Measurements from ENCODE around the gene ASCL3.
A peak's percentile ranks its signal among the peaks of the same experiment; 100 is the strongest.
"Not testable (repeated sequence)": the region's sequence is repeated elsewhere in the genome, so short reads cannot be mapped to it uniquely, and the experiment has no call there.

ASCL3 gene

DNA sequence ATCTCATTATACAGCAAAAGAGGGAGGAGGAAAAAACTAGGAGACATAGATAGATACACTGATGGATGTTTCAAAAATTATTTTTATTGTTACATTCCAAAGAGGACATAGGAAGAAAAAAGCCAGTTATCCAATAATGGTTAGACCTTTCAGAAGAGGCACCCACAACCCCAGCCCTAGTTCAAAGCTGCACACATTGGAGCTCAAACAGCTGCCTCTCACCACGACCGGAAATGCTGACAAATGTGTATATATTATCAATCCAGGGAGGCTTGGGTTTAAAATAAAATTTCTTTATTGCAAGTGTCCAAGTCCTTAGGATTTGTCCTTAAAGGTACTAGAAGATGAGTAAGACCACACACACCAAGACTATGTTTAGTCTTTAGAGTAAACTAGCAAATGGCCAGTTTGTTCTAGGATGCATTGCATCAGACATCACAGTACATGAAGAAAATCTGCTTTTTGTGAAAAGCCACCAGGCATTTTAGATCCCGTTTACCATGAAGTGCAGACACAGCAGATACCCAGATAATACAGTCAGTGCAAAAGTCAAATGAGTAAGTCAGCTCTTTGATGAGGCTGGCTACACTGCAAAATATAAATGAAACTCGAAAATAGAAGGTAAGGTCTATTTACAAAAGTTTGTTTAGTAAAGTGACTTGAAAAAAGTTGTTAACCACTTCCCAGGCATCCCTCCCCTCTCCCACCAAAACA is 4.6 kb upstream of the ASCL3 start:
- no peak for DNase-seq (ENCODE audit: low read depth)

DNA sequence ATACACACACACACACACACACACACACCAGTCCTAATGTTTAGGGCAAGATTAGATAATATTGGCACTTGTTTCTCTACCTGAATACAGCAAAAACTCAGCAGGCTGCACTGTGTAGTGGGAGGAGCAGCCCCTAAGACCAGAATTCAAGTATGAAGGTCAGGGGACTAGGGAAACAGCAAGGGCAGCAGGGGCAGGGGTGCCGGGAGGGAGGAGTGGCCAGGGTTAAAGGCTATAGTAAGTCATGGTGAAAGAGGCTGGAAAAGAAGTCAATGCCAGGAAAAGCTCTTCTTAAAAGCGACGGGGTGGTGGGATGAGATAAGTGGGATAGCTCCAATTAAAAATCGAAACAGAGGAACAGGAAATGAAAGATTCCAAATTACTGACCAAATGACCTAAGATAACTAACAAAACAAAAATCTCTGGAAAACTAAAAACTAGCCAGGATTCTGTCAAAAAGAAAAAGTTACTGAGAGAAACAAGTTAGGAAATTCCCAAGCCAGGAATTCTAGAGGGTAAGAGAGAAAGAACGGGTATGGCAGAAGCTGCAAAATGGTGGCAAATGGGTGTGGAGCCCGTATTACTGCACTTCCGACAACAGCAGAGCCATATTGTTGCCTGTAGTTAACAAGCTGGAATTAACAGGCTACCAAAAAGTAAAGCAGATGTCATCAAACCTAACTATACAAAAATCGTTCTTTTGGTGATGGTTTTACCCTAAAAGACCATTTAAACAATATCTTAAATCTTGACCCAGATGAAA is 1.3 kb downstream of the ASCL3 start:
- DNase-seq (ENCODE audit: low read depth): no peak

DNA sequence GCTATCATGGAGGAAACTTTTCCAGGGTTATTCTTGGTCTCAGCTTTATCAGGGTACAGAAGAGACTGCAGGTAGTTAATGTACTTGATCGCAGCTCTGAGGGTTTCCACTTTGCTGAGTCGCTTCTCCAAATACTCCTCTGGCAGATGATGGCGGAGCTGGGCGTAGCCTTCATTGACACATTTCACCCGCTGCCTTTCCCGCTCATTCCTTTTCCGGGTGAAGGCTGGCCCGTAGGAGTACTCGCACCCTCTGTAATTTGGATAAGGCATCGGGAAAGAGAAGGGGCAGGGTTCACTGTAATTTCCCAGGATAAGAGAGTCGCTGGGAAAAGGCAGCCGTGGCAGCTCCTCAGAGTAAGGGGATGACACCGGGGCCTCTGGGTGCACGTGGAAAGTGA is 5.2 kb downstream of the ASCL3 start:
- DNase-seq (ENCODE audit: low read depth): no peak

DNA sequence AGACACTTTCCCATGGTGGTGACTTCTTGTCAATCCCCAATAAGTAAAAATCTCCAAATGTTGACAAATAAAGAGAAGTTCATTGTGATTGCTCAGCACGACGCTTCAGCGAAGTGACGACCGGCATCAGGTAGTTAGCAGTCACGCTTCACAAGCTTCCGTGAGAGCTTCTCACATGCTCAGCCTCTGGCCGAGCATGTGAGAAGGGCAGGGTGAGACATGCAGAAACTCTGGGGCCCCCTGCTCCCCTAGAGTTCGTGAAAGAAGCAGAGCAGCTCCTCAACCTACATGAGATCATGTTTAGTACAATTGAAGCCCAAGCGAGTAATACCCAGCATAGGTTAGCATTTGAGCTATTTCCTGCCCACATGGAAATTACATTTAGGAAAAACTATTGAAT is 5.7 kb downstream of the ASCL3 start:
- DNase-seq (ENCODE audit: low read depth): no peak

DNA sequence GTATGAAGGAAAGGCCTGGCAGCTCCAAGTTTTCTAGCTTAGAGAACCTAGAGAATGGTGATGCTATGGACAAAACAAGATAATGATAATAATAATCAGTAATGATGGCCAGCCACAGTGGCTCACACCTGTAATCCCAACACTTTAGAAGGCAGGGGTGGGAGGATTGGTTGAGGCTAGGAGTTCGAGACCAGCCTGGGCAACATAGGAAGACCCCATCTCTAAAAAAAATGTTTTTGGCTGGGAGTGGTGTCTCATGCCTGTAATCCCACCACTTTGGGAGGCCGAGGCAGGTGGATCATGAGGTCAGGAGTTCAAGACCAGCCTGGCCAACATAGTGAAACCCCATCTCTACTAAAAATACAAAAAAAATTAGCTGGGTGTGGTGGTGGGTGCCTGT is 7.0 kb downstream of the ASCL3 start:
- DNase-seq (ENCODE audit: low read depth): not testable (repeated sequence)

DNA sequence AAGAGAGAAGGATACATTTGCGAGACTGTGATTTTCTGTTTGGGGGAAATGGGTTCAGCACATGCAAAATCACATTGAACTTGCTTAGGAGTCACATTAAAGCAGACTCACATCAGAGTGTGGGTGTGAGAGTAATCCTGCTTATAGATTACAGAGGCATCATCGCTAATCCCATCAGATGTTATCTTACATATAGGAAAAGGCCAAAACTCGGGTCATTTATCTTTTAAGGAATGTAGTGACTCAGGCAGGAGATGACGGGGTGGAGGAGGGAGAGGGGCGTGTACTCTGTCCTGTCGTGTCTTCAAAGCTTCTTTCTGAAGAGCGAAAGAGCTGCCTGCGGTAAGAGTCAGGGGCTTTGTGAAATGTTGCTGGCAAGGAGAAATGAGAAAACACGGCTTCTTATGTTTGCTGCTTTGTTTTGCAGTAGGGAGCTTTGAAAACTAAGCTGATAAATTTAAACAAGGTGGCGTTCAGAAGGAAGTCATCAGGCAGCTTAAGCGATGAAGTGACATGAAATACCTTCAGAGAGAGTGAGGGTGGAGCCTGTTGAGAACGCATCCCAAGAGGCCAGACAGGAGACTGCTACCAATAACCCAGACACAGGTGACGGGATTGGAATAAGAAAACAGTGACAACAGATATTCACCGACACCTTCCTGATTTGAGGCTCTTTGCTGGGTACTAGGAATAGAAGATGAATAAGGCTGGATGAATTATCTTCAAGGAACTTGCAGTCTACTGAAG is 7.9 kb downstream of the ASCL3 start:
- no peak for DNase-seq (ENCODE audit: low read depth)

DNA sequence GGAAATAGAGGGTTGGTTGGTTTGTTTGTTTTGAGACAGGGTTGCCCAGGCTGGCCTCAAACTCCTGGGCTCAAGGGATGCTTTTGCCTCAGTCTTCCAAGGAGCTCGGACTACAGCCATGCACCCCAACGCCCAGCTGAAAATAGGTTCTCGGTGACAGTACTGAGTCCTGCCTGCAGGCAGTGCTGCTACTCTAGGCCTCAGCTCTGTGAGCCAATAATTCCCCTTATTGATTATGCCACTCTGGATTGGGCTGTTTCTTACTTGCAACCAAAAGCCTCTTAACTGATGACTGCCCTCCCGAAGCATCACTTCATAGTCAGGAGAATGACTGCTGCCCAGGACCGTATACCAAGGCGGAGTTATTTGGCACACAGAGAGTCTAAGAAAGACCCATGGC is 8.9 kb downstream of the ASCL3 start:
- DNase-seq (ENCODE audit: low read depth): no peak

DNA sequence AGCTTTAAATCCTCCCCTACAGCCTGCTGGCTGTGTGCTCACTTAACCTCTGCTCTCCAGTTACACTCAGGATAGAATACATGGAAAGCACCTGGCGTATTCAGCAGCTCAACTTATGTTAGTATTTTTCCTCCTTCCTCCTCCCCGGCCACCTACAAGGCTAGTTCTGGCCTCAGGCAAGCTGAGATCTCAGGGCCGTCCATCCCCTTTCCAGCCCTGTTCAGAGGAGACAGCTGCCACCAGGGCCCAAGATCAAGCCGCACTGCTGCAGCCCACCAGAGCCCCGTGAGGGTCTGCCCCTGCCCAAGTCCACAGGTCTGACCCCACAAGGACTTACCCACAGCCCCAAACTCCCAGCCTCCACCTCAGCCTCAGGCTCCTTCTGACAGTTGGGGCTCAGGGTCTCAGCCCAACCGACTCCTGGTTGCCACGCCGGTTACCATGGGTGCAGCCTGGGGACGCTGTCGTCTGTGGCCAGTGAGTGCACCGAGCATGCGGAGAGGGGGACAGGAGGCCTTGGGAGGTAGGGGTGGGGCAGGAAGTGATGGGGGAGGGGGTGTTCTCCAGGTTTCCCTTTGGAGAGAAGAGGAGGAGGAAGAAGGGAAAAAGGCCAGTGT is 10.1 kb downstream of the ASCL3 start, which contains the start of gene C11orf16:
Gene C11orf16, minus strand, starts transcription at position 384 of the 617 bp plus-strand sequence. CDS start 639 bp downstream, outside the sequence.
- DNase-seq (ENCODE audit: low read depth): no peak

DNA sequence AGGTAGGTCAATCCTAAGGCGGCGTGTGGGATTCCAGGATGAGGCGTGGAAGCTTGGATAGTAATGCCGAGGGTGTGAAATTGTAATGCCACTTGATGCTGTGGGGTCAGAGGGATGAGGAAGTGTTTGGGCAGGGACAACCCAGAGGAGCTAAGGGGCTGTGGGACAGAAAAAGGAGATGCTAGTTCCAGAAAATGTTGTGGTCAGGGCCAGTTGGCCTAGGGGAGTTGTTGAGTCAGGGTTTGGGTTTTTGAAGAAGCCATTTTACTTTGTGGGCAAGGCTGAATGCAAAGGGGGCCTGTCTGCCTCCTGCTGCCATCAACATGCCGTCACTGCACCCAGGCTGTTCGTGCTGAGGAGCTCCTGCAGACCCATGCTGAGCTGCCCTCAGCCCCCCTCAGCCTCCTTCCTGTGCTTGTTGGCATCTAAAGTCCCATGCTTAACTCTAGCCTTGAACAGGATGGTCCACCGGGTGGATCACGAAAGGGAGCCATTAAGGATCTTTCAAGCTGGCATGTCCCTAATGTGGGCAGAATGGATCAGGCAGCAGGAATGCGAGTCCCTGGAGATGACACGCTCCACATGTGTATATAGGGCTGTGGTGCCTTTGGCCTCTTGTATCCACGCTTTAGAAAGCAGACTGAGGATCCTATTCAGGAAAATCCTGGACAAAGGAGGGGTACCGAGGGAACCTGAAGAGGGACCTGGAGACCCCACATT is 12.2 kb downstream of the ASCL3 start:
- no peak for DNase-seq (ENCODE audit: low read depth)

DNA sequence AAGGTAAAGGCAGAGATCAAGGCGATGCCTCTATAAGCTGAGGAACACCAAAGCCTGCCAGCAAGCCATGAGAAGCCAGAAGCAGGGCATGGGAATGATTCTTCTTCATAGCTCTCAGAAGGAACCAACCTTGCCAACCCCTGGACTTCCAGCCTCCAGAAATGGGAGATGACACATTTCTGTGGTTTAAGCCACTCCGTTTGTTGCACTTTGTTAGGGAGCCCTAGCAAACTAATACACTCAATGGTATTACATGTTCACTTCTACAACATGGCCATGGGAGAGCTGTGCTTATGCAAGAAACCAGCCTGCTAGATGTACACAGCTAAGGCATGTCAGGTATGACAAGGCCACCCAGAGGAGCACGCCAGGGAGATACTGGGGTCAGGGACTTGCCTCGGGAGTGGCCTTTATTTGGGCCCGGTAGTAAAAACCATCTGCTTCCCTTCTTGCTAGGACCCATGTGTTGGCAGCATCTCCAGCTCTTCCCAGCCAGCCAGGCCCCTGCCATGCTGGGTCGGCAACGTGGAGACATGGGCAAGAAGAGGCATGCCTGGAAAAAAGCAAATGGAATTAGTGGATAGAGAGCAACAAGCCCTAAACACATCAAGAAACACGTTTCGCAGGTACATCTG is 13.7 kb downstream of the ASCL3 start:
- no peak for DNase-seq (ENCODE audit: low read depth)

DNA sequence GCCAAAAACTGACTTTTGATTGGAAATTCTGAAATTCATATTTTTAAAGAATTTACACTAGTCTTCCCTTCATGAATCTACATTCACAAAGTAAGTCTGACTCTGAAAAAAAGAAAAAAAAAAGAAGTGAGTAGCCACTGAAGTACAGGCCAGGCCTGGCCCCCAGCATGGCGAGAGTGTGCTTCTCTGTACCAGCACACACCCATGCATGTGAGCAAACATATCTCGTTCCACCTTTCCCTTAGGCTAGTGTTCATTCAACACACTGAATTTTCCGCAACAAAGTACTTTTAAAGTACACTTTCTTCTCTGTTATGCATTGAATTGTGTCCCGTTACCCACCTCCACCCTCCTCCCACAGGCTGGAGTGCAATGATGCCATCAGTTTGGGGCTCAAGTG is 14.6 kb downstream of the ASCL3 start:
- no peak for DNase-seq (ENCODE audit: low read depth)

DNA sequence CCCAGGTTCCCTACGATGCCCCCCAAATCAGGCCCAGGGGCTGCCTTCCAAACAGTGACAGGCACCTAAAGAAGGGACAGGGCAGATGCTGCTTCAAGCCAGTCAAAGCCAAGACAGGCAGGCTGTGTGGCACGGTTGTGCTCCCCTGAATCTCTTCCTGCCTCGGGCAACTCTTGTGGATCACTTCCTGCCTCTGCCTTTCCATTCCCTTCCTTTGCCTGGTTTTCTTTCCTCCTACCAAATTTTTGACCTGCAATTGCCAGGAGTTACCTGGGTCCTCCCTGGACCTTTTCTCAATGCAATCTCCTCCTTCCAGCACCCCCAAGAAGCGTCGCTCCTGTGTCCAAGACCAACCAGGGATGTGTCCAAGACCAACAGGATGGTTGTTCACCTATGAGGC is 15.6 kb downstream of the ASCL3 start:
- DNase-seq (ENCODE audit: low read depth): no peak

DNA sequence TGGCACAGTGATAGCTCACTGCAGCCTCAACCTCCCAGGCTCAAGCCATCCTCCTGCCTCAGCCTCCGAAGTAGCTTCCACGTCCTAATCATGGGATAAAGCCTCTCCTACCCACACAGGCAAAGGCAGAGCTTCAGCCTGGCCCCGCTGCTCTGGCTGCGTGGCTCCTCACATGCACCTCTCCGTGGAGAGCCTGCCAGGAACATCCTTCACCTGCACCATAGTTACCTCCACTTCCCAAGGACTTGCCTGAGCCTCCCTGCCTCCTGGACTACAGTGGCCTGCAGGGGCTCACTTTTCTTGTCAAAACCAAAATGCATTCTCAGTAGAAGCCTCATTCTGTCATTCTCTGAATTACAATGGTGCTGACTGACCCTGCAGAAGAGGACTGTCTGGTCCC is 16.6 kb downstream of the ASCL3 start:
- DNase-seq (ENCODE audit: low read depth): no peak

DNA sequence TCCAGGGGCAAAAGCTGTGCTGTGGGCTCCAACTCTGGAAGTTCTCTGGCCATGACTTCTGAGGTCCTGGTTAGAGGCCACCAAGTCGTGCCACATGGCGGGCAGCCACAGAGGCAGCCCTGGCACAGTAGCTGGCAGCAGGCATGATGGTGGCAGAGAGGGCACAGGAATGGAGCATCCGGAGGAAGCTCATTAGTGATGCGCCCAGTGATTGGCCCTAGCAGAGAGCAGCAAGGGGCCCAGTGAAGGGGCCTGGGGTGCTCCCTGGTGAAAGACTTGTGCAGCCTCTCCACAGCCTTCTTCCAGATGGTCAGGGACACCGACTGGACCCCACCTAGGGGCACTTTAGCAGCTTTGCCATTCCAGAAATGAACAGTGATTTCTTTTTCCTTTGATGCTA is 17.1 kb downstream of the ASCL3 start:
- no peak for DNase-seq (ENCODE audit: low read depth)

DNA sequence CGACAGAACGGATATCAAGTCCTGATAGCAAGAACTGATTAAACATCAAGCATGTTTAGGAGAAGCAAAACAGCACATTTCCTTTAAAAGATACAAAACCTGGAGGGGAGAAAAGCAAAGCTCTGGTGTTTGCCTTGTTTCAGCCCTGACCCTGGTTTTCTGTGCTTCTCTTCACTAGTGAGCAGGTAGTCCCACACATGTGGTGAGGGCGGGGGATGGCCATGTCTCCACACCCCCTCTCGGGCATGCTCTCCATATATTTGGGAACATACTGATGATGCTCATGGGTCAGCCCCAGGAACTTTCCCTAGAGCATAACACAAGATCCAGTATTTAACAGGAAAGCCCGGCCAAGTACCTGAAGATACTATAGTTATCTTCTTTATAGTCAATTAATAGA is 20.1 kb downstream of the ASCL3 start:
- DNase-seq (ENCODE audit: low read depth): no peak

DNA sequence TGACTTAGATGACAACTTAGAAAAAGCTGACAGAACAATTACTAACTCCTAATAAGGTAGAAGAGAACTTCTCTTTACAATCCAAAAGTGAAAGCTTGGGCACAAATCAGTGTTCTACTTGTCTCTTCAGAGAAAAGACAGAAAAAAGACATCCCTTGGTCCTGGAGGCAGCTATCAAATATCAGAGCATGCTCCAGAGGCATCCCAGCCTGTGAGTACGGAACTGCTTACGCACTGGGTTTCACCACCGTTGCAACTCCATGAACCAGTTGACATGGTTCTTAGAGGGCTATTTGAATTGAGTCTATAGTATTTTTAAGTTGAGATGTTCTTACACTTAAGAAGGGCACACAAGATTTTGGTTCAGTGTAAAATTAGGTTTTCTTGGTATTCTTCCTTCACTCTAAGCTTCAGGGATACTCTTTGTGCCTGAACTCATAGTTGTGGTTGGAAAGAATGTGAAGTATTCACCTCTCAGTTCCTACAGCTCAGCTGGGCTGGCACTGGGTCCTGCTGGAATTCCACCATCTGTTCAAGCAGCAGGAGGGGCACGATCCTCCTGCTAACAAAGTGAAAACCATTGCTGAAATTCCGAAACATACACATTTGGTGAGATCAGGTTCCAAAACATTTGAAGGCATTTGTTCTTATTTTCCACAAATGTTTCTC is 25.5 kb downstream of the ASCL3 start:
- DNase-seq (ENCODE audit: low read depth): peak; percentile 92

DNA sequence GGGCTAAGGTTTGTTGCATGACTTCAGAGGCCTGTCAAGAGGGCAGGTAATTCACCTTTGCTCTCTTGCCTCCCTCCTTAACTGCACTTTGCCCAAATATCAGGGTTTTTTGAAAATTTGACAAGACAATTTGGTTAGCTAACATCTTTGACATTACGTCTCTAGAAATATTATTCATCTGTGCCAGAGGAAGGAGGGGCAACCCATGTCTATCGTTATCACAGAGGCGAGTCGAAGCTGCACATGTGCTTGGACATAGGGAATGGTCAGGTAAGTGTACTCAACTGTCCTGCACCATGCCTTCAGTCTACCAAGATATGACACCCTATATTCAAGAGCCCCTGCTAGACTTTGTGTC is 28.2 kb downstream of the ASCL3 start:
- DNase-seq (ENCODE audit: low read depth): no peak

DNA sequence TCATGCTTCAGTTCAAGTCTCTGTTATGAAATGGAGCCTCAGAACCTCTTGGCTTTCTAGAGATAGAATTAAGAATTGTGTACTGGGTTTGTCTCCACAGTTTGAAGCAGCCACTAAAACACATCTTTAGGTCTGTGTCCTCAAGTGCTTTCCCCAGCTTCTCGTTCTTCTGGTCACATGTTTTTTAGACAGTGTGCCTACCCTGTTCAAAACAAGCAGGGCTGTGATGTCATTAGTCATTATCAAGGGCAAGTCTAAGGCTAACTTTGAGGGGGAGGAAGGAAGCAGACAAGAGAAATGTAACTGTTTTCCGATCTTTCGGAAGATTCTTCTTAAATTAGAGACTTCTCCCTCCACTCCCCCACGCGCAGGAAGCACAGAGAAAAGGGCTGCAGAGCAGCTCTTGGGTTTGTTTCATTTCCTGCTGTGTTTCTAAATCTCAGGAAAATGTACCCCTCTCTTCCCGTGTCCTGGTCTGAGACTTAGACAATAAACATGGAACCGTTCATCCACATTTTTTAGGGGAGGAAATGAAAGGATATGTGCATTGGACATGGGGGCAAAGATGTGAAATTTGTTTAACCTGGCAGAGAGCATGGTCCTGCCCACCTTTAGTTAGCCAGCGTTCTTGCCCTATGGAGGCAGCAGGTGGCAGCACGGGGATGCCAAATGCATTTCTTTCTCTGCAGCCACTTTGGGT is 28.7 kb downstream of the ASCL3 start:
- no peak for DNase-seq (ENCODE audit: low read depth)

DNA sequence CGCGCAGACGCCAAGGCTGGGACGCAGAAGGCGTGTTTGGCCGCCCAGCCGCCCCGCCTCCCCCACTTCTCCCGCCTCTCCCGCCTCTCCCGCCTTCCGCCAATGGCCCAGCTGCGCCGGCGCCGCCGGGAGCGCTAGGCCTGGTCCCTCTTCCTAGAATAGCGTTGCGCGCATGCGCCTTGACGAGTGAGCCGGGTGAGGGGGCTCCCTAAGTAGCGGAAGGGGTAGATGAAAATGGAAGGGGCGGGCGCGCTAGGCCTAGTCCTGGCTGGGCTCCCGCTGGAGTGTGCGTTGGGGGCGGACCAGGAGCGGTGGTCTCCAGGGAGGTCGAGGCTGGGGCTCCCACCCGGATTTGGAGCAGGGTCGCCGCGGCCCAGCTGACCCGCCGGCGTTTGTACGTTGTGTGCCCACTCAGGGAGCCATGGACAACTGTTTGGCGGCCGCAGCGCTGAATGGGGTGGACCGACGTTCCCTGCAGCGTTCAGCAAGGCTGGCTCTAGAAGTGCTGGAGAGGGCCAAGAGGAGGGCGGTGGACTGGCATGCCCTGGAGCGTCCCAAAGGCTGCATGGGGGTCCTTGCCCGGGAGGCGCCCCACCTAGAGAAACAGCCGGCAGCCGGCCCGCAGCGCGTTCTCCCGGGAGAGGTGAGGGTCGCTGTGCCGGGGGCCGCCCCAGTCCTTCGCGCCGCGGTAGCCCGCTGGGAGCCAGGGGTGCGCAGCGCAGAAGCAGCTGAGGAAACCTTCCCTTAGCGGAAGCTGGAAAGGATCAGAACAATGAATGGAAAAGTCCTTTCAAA is 31.6 kb downstream of the ASCL3 start, which contains the start of gene AKIP1:
Gene AKIP1, plus strand, starts transcription at position 161 of the 795 bp plus-strand sequence. Its CDS starts 261 bp downstream, at position 422.
- peak; percentile 90 for DNase-seq (ENCODE audit: low read depth)

Data from HS-27A (cell line).